ENCODE data around the gene ITPKB.

The ITPKB gene

DNA sequence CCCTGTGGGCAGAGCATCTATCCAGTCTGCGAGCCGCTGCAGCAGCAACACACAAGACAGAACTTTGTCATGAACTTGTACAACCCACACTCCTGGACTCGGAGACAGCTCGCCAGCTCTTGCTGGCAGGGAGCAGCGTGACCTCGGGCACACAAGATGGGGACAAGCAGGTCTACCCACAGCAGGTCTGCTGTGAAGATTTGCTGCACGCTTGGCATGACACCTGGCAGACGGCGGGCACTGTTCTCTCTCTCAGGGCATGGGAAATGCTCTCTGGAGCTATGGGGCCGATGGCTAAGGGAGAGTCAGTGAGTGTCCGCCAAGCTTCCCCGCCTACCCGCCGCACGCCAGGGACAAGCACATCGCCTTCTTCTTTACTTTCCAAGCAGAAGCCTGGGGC lies 100.5 kb downstream of the ITPKB start:
- Histone ChIP-seq H3K4me2 (ENCODE audit: low read depth, low read length) (no peak overlapping the region), H3K9me2 (replicated peaks; ENCODE audit: insufficient read depth, low read length) (no peaks in the 10 kb centered on the region), H4K20me1 (ENCODE audit: insufficient read depth, low read length) (no peaks in the 10 kb centered on the region), H3K9me3 (replicated peaks; ENCODE audit: insufficient read depth, low read length) (no peaks in the 10 kb centered on the region), H3K36me3 (replicated peaks; ENCODE audit: insufficient read depth, low read length) (no peaks in the 10 kb centered on the region), H3K27me3 (replicated peaks; ENCODE audit: insufficient read depth, low read length) (no peaks in the 10 kb centered on the region), H3K9ac (ENCODE audit: low read length) (no peak overlapping the region), H3K4me1 (ENCODE audit: low read length) (peaks cover 25% of the 10 kb centered on the region), H3K4me3 (ENCODE audit: low read length) (no peak overlapping the region), H3F3A (ENCODE audit: insufficient read depth, low read length) (peaks cover 11% of the 10 kb centered on the region), H3K79me2 (ENCODE audit: low read length) (no peaks in the 10 kb centered on the region), H3K27ac (ENCODE audit: low read length) (no peak overlapping the region), H2AFZ (ENCODE audit: low read length) (no peak overlapping the region)
- TF ChIP-seq CTCF (IDR thresholded peaks at IDR 0.05; ENCODE audit: low read length) (no peak), EZH2 (optimal IDR thresholded peaks at IDR 0.05; ENCODE audit: low read depth, low read length) (no peak), EZH2phosphoT487 (IDR thresholded peaks at IDR 0.05; ENCODE audit: low read length) (no peak)
- DNase-seq = no peak

- H3K9me3 ChIP-seq (replicated peaks; ENCODE audit: insufficient read depth, low read length) = no peaks in the 10 kb centered on the region
- H3K27ac ChIP-seq (ENCODE audit: low read length) = no peak overlapping the region
- no peaks in the 10 kb centered on the region for H3K27me3 ChIP-seq (replicated peaks; ENCODE audit: insufficient read depth, low read length)
- H3K79me2 ChIP-seq (ENCODE audit: low read length) = no peaks in the 10 kb centered on the region
- TF ChIP-seq CTCF (IDR thresholded peaks at IDR 0.05; ENCODE audit: low read length) (no peak), EZH2 (optimal IDR thresholded peaks at IDR 0.05; ENCODE audit: low read depth, low read length) (no peak), EZH2phosphoT487 (IDR thresholded peaks at IDR 0.05; ENCODE audit: low read length) (no peak)
- H3K4me3 ChIP-seq (ENCODE audit: low read length) = no peak overlapping the region
- H3K36me3 ChIP-seq (replicated peaks; ENCODE audit: insufficient read depth, low read length) = no peaks in the 10 kb centered on the region
- no peak for DNase-seq
- H3K4me2 ChIP-seq (ENCODE audit: low read depth, low read length) = no peak overlapping the region
- no peak overlapping the region for H3K9ac ChIP-seq (ENCODE audit: low read length)
- no peaks in the 10 kb centered on the region for H3K9me2 ChIP-seq (replicated peaks; ENCODE audit: insufficient read depth, low read length)
- H4K20me1 ChIP-seq (ENCODE audit: insufficient read depth, low read length) = no peaks in the 10 kb centered on the region
- H2AFZ ChIP-seq (ENCODE audit: low read length) = no peak overlapping the region
- H3K4me1 ChIP-seq (ENCODE audit: low read length) = peaks cover 25% of the 10 kb centered on the region
- peaks cover 11% of the 10 kb centered on the region for H3F3A ChIP-seq (ENCODE audit: insufficient read depth, low read length)
These were observed 101.0 kb downstream of the ITPKB start for GRCh38 chr1:226638001-226638601.

DNA sequence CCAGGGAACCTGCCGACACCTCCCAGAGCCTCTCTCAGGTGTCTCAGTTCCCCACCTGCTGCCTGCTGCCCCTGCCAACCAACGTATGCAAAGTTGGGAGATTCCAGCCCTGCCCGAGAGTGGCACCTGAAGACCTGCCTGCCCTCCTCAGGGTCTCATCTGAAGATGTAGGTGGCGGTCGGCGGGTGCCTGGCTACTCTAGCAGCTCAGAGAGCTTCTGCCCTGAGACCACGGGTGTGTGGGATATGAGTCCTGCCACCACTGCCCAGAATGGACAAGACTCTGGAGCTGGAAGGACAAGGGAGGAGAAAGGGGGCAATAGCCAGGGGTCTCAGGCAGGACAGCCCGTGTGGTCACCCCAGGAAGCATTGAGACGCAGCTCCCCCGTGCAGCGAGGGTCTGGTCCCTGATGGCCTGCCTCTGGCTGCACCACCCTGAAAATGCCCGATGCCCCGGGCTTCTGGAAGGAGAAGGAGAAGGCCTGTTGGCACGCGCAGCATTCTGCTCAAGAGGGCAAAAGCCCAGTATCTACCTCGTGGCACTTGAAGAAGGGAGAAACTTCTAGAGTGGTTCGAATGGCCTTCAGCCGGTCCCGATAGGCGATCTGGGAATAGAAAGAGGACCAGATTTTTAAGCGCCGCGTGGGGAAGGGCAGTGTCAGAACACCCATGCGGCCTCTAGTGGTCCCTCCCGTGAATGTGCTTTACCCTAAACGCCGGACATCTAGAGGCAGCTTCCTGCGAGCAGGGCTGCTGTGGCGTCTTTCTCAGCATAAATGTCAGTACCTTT lies 101.7 kb downstream of the ITPKB start:
- Histone ChIP-seq H3K4me1 (ENCODE audit: low read length) (peaks cover 25% of the 10 kb centered on the region), H3K79me2 (ENCODE audit: low read length) (no peaks in the 10 kb centered on the region), H3K27me3 (replicated peaks; ENCODE audit: insufficient read depth, low read length) (no peaks in the 10 kb centered on the region), H3F3A (ENCODE audit: insufficient read depth, low read length) (peaks cover 11% of the 10 kb centered on the region), H3K9me3 (replicated peaks; ENCODE audit: insufficient read depth, low read length) (no peaks in the 10 kb centered on the region), H3K36me3 (replicated peaks; ENCODE audit: insufficient read depth, low read length) (no peaks in the 10 kb centered on the region), H3K9ac (ENCODE audit: low read length) (no peak overlapping the region), H4K20me1 (ENCODE audit: insufficient read depth, low read length) (no peaks in the 10 kb centered on the region), H3K9me2 (replicated peaks; ENCODE audit: insufficient read depth, low read length) (no peaks in the 10 kb centered on the region), H2AFZ (ENCODE audit: low read length) (no peak overlapping the region), H3K27ac (ENCODE audit: low read length) (no peak overlapping the region), H3K4me2 (ENCODE audit: low read depth, low read length) (no peak overlapping the region), H3K4me3 (ENCODE audit: low read length) (no peak overlapping the region)
- TF ChIP-seq EZH2phosphoT487 (IDR thresholded peaks at IDR 0.05; ENCODE audit: low read length) = no peak
- TF ChIP-seq EZH2 (optimal IDR thresholded peaks at IDR 0.05; ENCODE audit: low read depth, low read length) = no peak
- no peak for TF ChIP-seq CTCF (IDR thresholded peaks at IDR 0.05; ENCODE audit: low read length)
- no peak for DNase-seq

Data from MM.1S (cell line).